Aorta (tissue), 5 donors: ENCODE measurements around the gene SAFB. TPM values are rescaled to one million over a fixed set of nuclear protein-coding genes. Genes with fewer than 3 reads are reported as not detected.

Experiments
- ATAC-seq: fragments of 200-7000 bp; cut with Tn5 transposase; one replicate; pipeline ENCODE4 v1.9.1; 2022; ENCODE audit warnings: moderate library complexity; ENCODE audit not compliant: low FRiP score
- DNase-seq, 2 donors: peaks; one replicate each; pipeline ENCODE4 v3.0.0-alpha.2; 2020
- H3K27ac ChIP-seq, 2 donors: one replicate each; pipeline ENCODE4 v1.5.1; 2013; ENCODE audit warnings: low read length in 2 of 2, mild to moderate bottlenecking in 2 of 2, moderate library complexity in 2 of 2, control low read depth in 1 of 2, inconsistent platforms in 1 of 2, low read depth in 1 of 2
- H3K27me3 ChIP-seq, 2 donors: one replicate each; pipeline ENCODE4 v1.6.1; 2013; ENCODE audit warnings: control low read depth in 1 of 2, low read length in 1 of 2, mild to moderate bottlenecking in 1 of 2, moderate library complexity in 1 of 2; ENCODE audit not compliant: insufficient read depth in 2 of 2, control insufficient read depth in 1 of 2
- H3K36me3 ChIP-seq, 2 donors: one replicate each; pipeline ENCODE4 v1.6.1; 2013; ENCODE audit warnings: control low read depth in 1 of 2, low read length in 1 of 2, mild to moderate bottlenecking in 1 of 2; ENCODE audit not compliant: insufficient read depth in 2 of 2, control insufficient read depth in 1 of 2
- H3K4me1 ChIP-seq, 2 donors: one replicate each; pipeline ENCODE4 v1.6.1; 2013; ENCODE audit warnings: low read length in 2 of 2, control low read depth in 1 of 2, mild to moderate bottlenecking in 1 of 2, moderate library complexity in 1 of 2; ENCODE audit not compliant: insufficient read depth in 2 of 2, control insufficient read depth in 1 of 2
- H3K4me3 ChIP-seq, 2 donors: one replicate each; pipeline ENCODE4 v1.5.1; 2013; ENCODE audit warnings: low read length in 2 of 2, control low read depth in 1 of 2, mild to moderate bottlenecking in 1 of 2
- H3K9me3 ChIP-seq: one replicate; pipeline ENCODE4 v1.6.1; 2013; ENCODE audit warnings: mild to moderate bottlenecking, low read length; ENCODE audit not compliant: control insufficient read depth
- WGBS, 2 donors: extraction: QIAGEN DNeasy Blood & Tissue Kit; methylation state at CpG; one replicate each; pipeline ENCODE4 v1.1.7; 2013; 5-methylcytosine and 5-hydroxymethylcytosine counted together
- intact Hi-C, 2 donors: fragments of 100-400 bp; cut with DNase I; formaldehyde crosslinking; loops; one replicate each; pipeline versions ENCODE4 v1.14.2 to v1.15.0; 2022
- polyA plus RNA-seq, 2 donors: library from polyadenylated mRNA; stranded (reverse); fragments of 200-250 nt; gene quantifications; one replicate each; pipeline ENCODE4 v1.2.3, GENCODE V29; 2013
- total RNA-seq, 2 donors: library from RNA; stranded (reverse); fragmentation: NEBNext Ultra II Directional; extraction: Animal tissue kit (Norgen Biotek cat#: 25700); gene quantifications; one replicate each; pipeline ENCODE4 v1.2.1, GENCODE V29; 2021
- donor health status: healthy with polysubstance abuse.
- donor health status: Bipolar disorder and iron deficiency.
- donor health status: DM: no; HTN: no; CAD: no.
- donor health status: DM: no; HTN: no; CAD: no.
- donor health status: DM: yes; HTN: yes; CAD: no.

SAFB gene
- total and polyA plus RNA-seq, 4 donors = 32.7 to 100 (median 75.8) TPM

- H3K4me3 ChIP-seq = no peak overlapping the region
- H3K27ac ChIP-seq = no peak overlapping the region
- 88 to 89% methylated on average over 22 of the region's 22 CpGs for WGBS, 2 donors
- H3K36me3 ChIP-seq = no peaks in the 10 kb centered on the region
- DNase-seq = no peak
- H3K9me3 ChIP-seq = no peaks in the 10 kb centered on the region
- intact Hi-C loops = no loop called here
- H3K27me3 ChIP-seq = no peaks in the 10 kb centered on the region
- ATAC-seq = no peak
- no peaks in the 10 kb centered on the region for H3K4me1 ChIP-seq
These were observed 55.3 kb downstream of the SAFB start for GRCh38 chr19:5678071-5678718.

DNA sequence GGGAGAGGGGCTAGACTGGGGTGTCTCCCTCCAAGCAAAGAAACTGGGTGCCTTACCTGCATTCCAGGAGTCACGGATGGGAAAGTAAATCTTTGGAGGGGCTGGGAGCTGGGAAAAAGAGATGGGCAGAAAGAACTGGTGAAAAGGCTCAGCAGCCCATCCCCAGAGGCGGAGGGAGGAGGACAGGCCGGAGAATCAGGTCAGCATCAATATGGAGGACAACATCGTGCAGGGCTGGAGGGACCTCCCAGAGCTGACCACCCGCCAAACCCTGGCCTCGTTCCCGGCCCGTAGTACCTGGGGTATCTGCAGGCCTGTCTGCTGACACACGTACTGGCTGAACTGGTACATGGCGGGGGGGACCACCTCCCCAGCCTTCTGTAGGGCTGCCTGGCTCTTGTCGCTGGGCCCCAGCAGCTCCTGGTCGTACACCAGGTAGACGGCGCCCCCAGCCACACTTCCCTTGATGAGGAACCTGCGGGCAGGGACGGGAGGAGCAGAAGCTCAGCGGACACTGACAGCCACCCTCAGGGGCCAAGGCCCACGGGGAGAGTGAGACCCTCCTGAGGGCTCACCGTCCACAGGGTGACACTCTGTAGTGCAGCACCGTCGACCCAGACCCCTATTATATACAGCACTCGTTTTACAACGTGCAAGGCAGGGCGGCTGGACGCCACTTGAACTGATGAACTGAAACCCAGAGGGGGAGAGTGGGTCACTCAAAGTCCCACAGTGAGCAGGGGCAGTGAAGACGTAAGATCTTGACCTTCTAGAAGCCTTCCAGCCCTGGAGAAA, 56.6 kb downstream of the SAFB start:
- intact Hi-C loops = loop anchor here in 1 of 2 donors (5.0 kb wide), 2 partner anchors 57 to 1063 kb away; partner anchors contain the start of genes SAFB and SAFB2
- DNase-seq = no peak
- no peaks in the 10 kb centered on the region for H3K27me3 ChIP-seq
- no peak for ATAC-seq
- no peaks in the 10 kb centered on the region for H3K4me1 ChIP-seq
- 25 to 26% methylated on average over 26 of the region's 26 CpGs for WGBS, 2 donors
- H3K4me3 ChIP-seq = peak overlapping the region; percentile 61 to 64
- no peak overlapping the region for H3K27ac ChIP-seq
- no peaks in the 10 kb centered on the region for H3K9me3 ChIP-seq
- no peaks in the 10 kb centered on the region for H3K36me3 ChIP-seq

- H3K27me3 ChIP-seq = no peaks in the 10 kb centered on the region
- no peaks in the 10 kb centered on the region for H3K36me3 ChIP-seq
- H3K4me1 ChIP-seq = no peaks in the 10 kb centered on the region
- H3K27ac ChIP-seq = peak overlapping the region in 1 of 2 donors; percentile 60
- 0% methylated on average over 23 of the region's 23 CpGs for WGBS, 2 donors
- H3K9me3 ChIP-seq = no peaks in the 10 kb centered on the region
- H3K4me3 ChIP-seq = peak overlapping the region; percentile 61 to 64
- intact Hi-C loops = loop anchor here in 1 of 2 donors (5.0 kb wide), 2 partner anchors 58 to 1062 kb away; partner anchors contain the start of genes SAFB and SAFB2
- ATAC-seq = peak; percentile 0
- DNase-seq = peak in 1 of 2 donors; percentile 70
These were observed 57.2 kb downstream of the SAFB start for GRCh38 chr19:5680084-5680436.

DNA sequence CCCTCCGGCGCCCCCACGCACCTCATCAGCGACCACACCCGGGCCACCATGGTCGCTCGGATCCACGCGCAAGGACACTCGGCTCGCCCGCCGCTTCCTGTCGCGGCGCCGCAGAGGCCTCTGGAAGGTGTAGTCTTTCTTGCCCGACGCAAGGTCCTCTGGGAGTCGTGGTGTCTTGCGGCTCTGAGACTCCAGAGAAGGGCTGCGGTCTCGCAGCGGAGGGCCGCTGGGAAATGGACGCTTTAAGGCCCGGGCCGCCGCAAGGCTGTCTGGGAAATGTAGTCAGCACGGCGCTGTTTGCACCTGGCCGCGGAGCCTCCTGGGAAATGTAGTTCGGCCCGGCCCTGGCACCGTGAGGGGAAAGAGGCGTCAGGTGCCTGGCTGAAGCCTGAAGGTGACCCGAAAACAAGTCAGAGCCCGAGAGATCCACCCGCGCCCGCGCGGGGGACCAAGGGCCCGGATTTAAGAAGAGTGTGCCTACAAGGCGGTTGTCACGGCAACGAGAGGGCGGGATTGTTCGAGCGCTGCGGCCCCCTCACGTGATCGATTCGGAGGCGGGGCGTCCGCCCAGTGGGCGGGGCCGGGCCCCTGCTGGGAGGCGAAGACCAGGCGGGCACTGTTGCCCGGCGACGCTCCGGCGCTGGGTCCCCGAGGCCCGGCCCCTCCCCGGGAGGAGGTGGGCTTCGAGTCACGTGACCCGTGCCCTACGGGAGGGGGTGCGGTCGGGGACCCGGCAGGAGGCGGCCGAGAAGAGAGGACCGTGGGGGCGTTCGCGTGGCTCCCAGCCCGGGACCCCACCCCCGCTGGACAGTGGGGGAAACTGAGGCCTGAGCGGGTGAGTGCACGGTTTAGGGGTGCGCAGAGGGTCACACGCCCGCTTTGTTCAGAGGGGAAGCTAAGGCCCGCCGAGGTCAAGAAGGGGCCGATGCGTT, 57.8 kb downstream of the SAFB start, which contains the start of the genes HSD11B1L and MICOS13:
TSS of gene HSD11B1L (plus strand) at position 591 of the 932 bp plus-strand sequence. CDS start 3,806 bp downstream, outside the sequence.
TSS of gene MICOS13 (minus strand) at position 80 of the 932 bp plus-strand sequence. CDS start at position 50, 30 bp downstream.
- H3K36me3 ChIP-seq = no peaks in the 10 kb centered on the region
- intact Hi-C loops = loop anchor here in 1 of 2 donors (5.0 kb wide), 2 partner anchors 58 to 1062 kb away; partner anchors contain the start of genes SAFB and SAFB2

DNA sequence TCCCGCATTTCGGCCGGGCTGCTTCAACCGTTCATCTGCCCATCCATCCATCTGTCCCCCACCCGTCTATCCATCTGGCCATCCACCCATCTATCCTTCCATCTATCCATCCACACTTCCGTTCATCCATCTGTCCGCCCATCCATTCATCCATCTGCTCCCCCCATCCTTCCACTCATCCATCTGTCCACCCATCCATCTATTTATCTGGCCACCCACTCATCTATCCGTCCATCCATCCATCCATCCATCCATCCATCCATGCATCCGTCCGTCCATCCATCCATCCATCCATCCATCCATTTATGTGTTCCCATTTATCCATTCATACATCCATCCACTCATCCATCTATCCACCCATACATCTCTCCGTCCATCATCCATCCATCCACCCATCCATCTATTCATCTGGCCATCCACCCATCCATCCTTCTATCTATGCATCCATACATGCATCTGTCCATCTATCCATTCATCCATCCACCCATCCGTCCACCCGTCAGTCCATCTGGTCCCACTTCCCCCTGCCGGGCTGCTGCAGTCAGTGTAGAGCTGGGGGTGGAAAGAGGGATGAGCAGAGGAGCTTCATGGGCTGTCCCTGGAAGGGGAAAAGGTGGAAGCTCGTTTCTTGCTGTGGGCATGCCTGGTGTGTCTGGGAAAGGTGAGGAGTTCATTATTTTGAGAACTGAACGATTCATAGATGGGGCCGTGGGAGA, 58.7 kb downstream of the SAFB start:
- no peak for DNase-seq
- no peaks in the 10 kb centered on the region for H3K27me3 ChIP-seq
- ATAC-seq = no peak
- H3K9me3 ChIP-seq = no peaks in the 10 kb centered on the region
- H3K4me3 ChIP-seq = no peak overlapping the region
- 58 to 60% methylated on average over 17 of the region's 17 CpGs for WGBS, 2 donors
- intact Hi-C loops = loop anchor here in 1 of 2 donors (5.0 kb wide), 2 partner anchors 59 to 1061 kb away; partner anchors contain the start of genes SAFB and SAFB2
- H3K36me3 ChIP-seq = no peaks in the 10 kb centered on the region
- no peaks in the 10 kb centered on the region for H3K4me1 ChIP-seq
- H3K27ac ChIP-seq = no peak overlapping the region

More for the DNA sequence above, 57.8 kb downstream of the SAFB start, which contains the start of the genes HSD11B1L and MICOS13:
- no peaks in the 10 kb centered on the region for H3K4me1 ChIP-seq
- WGBS, 2 donors = 1% methylated on average over 88 to 94 of the region's 94 CpGs
- peak within 1 kb of the TSS; percentile 61 to 64 for H3K4me3 ChIP-seq
- ATAC-seq = peak; percentile 98
- no peaks in the 10 kb centered on the region for H3K9me3 ChIP-seq
- H3K27me3 ChIP-seq = no peaks in the 10 kb centered on the region
- H3K27ac ChIP-seq = peak within 1 kb of the TSS in 1 of 2 donors; percentile 60
- DNase-seq = peak; percentile 99

- Histone ChIP-seq H3K36me3 (no peaks in the 10 kb centered on the region), H3K4me3 (no peak overlapping the region), H3K27ac (no peak overlapping the region), H3K4me1 (no peaks in the 10 kb centered on the region), H3K9me3 (no peaks in the 10 kb centered on the region), H3K27me3 (no peaks in the 10 kb centered on the region)
- DNase-seq = no peak
- intact Hi-C loops = loop anchor here in 1 of 2 donors (5.0 kb wide), 2 partner anchors 60 to 1060 kb away; partner anchors contain the start of genes SAFB and SAFB2
- no peak for ATAC-seq
- WGBS, 2 donors = 88 to 89% methylated on average over 3 of the region's 3 CpGs
These were observed 59.2 kb downstream of the SAFB start for GRCh38 chr19:5682107-5682482.

DNA sequence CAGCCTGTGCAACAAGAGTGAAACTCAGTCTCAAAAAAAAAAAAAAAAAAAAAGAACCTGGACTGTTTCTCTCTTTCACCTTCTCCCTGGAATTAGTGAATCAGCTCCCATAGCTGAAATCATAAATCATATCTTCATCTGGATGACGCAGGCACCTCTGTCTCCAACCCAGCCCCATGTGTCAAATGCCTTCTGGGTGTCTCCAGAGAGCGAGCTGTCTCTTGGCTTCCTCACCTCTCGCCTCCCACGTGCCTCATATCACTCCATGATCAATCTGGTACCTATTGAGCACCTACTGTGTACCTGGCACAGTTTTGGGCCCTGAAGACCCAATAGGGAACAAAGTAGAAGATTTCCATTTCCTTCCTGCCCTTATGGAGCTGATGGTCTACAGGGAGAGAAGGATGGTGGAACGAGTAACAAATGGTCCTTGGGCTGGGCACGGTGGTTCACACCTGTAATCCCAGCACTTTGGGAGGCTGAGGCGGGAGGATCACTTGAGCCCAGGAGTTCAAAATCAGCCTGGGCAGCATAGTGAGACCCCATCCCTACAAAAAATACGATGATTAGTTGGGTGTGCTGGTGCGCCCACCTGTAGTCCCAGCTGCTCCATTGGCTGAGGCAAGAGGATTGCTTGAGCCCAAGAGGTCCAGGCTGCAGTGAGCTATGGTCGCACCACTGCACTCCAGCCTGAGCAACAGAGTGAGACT, 60.4 kb downstream of the SAFB start:
- WGBS, 2 donors = 92 to 94% methylated on average over 10 of the region's 10 CpGs
- no peak for DNase-seq

More for the DNA sequence above, 60.4 kb downstream of the SAFB start:
- Histone ChIP-seq H3K36me3 (no peaks in the 10 kb centered on the region), H3K27me3 (no peaks in the 10 kb centered on the region), H3K4me1 (no peaks in the 10 kb centered on the region), H3K9me3 (no peaks in the 10 kb centered on the region), H3K27ac (no peak overlapping the region), H3K4me3 (no peak overlapping the region)
- intact Hi-C loops = loop anchor here in 1 of 2 donors (5.0 kb wide), 2 partner anchors 61 to 1059 kb away; partner anchors contain the start of genes SAFB and SAFB2
- ATAC-seq = no peak
